K562 (cell line): Measurements from ENCODE around the gene TCF3. TPM values are rescaled to one million over a fixed set of nuclear protein-coding genes. Genes with fewer than 3 reads are reported as not detected.

Experiments used
- CHD1 ChIP-seq: fragments of 200-600 bp; sonication (generic); IDR thresholded peaks from one replicate; pipeline ENCODE4 v1.6.1; 2012; ENCODE audit warnings: mild to moderate bottlenecking, moderate library complexity, low read length, inconsistent platforms
- CREM ChIP-seq: IDR thresholded peaks from 2 replicates; pipeline ENCODE4 v1.6.1; 2014; ENCODE audit warnings: antibody characterized with exemption, low read depth
- HDAC3 ChIP-seq: fragments of 450-650 bp; IDR thresholded peaks from 2 replicates; pipeline ENCODE4 v1.6.1; 2018; ENCODE audit warnings: borderline replicate concordance, mild to moderate bottlenecking, moderate library complexity; ENCODE audit not compliant: partially characterized antibody
- HNRNPL ChIP-seq: fragments of 200-400 bp; formaldehyde crosslinking; IDR thresholded peaks from 2 replicates; pipeline ENCODE4 v1.6.1; 2017; ENCODE audit warnings: low read depth, mild to moderate bottlenecking, low read length
- MYC ChIP-seq, 2 experiments: fragments of 250-450 bp in 1 of 2; sonication (Bioruptor Pico) in 1 of 2; IDR thresholded peaks; 2 replicates each; pipeline versions ENCODE4 v1.5.1 to v1.6.1; 2012 to 2021; ENCODE audit warnings: low read depth in 2 of 2, borderline replicate concordance in 1 of 2, improper control_type of control experiment in 1 of 2, low read length in 1 of 2, mild to moderate bottlenecking in 1 of 2, moderate library complexity in 1 of 2
- POLR3G ChIP-seq: IDR thresholded peaks from 2 replicates; pipeline ENCODE4 v1.6.1; 2011; ENCODE audit not compliant: insufficient read length, insufficient replicate concordance; ENCODE audit errors: extremely low read depth
- RFX7 ChIP-seq: fragments of 250-450 bp; sonication (Bioruptor Pico); IDR thresholded peaks from 2 replicates; pipeline ENCODE4 v1.5.1; 2021; ENCODE audit warnings: mild to moderate bottlenecking
- SMARCA5 ChIP-seq: fragments of 450-650 bp; IDR thresholded peaks from 2 replicates; pipeline ENCODE4 v1.6.1; 2016
- TSC22D4 ChIP-seq: fragments of 450-650 bp; IDR thresholded peaks from 2 replicates; pipeline ENCODE4 v1.6.1; 2016; ENCODE audit warnings: missing genetic modification characterization, missing biosample characterization, control low read depth
- U2AF2 ChIP-seq: fragments of 200-400 bp; formaldehyde crosslinking; optimal IDR thresholded peaks from 2 replicates; pipeline ENCODE3; 2017; ENCODE audit warnings: low read depth, mild to moderate bottlenecking, low read length
- ZBTB7A ChIP-seq: IDR thresholded peaks from 2 replicates; pipeline ENCODE4 v1.6.1; 2011; ENCODE audit warnings: low read depth, mild to moderate bottlenecking, low read length, moderate library complexity, borderline replicate concordance; ENCODE audit not compliant: control insufficient read depth
- ZNF146 ChIP-seq: IDR thresholded peaks from one replicate; pipeline ENCODE4 v1.6.1; 2018; ENCODE audit warnings: missing compliant biosample characterization; ENCODE audit not compliant: unreplicated experiment
- polyA plus RNA-seq, 8 experiments: library from polyadenylated mRNA; depleted of rRNA in 4 of 8; stranded (reverse) in 5 of 8; unstranded in 3 of 8; fragments of >200 nt; fragmentation: Nextera tagmentation in 2 of 8; fragmentation: Illumina TruSeq in 1 of 8; extraction: Ambion mirVana in 2 of 8; extraction: Trizol in 1 of 8; gene quantifications; 2 replicates each; pipeline versions ENCODE4 v1.2.1 to v1.2.3, GENCODE V29; 2011 to 2014; ENCODE audit warnings: inconsistent platforms in 1 of 8, missing spikeins in 1 of 8
- total RNA-seq, 7 experiments: library from RNA; depleted of rRNA in 6 of 7; stranded (reverse); fragments of >200 nt in 6 of 7; fragmentation: Illumina TruSeq in 2 of 7; extraction: Trizol in 2 of 7; gene quantifications; 2 replicates each; pipeline versions ENCODE4 v1.2.1 to v1.2.3, GENCODE V29; 2011 to 2021; ENCODE audit warnings: low replicate concordance in 1 of 7
- TF ChIP-seq, protein P1 (sequence below): fragments of 450-650 bp; IDR thresholded peaks from 2 replicates; pipeline ENCODE4 v1.6.1; 2017; ENCODE audit warnings: antibody characterized with exemption, mild to moderate bottlenecking
- TF ChIP-seq, protein P2 (sequence below): fragments of 450-650 bp; IDR thresholded peaks from 2 replicates; pipeline ENCODE4 v1.6.1; 2016; ENCODE audit warnings: antibody characterized with exemption
- TF ChIP-seq, protein P3 (sequence below): sonication (generic); formaldehyde crosslinking; IDR thresholded peaks from 2 replicates; pipeline ENCODE4 v1.8.0; 2022; ENCODE audit warnings: mild to moderate bottlenecking, missing genetic modification reagents
- TF ChIP-seq, protein P4 (sequence below): fragments of 450-650 bp; conservative IDR thresholded peaks from 2 replicates; pipeline ENCODE4 v1.6.1; 2016; ENCODE audit warnings: missing genetic modification characterization, low read depth, mild to moderate bottlenecking, missing compliant biosample characterization, moderate library complexity

TCF3 gene
- total and polyA plus RNA-seq, 9 of the 15 experiments (the other 6 are each of a cell fraction or from before 2014, with no cell fraction given) = 5.6 to 259 (median 84.0) TPM

DNA sequence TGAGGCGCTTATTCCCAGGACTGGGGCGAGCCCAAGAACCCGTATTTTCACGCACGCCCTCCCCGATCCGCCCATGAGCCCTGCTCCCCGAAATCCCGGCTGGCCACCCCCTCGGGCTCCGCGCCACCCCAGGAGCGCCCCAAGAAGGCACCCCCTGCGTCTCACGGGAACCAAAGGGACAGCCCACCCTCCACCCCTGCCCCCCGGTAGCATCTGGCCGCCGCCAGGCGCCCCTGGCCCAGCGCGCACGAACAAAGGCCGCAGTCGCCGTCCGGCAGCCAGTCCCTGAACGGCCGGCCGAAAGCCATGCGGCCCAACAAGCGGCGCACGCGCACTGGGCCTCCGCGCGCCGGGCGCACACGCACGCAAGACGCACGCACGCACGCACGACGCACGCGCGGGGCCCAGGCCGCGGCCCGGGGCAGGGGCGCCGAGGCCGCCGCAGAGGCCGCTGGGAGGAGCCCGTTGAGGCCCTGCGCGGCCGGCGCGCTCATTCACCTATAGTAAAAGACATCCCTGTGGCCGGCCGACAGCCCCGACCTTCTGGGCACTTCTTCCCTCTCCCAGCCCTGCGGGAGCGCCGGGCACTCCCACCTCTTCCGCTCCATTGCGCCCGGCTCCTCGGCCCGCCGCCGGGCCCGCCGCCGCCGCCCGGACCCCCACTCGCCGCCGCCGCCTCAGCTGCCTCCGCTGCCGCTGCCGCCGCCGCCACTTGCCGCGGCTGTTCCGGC is 60.2 kb downstream of the TCF3 start (continued):
- TF ChIP-seq, protein P1, sequence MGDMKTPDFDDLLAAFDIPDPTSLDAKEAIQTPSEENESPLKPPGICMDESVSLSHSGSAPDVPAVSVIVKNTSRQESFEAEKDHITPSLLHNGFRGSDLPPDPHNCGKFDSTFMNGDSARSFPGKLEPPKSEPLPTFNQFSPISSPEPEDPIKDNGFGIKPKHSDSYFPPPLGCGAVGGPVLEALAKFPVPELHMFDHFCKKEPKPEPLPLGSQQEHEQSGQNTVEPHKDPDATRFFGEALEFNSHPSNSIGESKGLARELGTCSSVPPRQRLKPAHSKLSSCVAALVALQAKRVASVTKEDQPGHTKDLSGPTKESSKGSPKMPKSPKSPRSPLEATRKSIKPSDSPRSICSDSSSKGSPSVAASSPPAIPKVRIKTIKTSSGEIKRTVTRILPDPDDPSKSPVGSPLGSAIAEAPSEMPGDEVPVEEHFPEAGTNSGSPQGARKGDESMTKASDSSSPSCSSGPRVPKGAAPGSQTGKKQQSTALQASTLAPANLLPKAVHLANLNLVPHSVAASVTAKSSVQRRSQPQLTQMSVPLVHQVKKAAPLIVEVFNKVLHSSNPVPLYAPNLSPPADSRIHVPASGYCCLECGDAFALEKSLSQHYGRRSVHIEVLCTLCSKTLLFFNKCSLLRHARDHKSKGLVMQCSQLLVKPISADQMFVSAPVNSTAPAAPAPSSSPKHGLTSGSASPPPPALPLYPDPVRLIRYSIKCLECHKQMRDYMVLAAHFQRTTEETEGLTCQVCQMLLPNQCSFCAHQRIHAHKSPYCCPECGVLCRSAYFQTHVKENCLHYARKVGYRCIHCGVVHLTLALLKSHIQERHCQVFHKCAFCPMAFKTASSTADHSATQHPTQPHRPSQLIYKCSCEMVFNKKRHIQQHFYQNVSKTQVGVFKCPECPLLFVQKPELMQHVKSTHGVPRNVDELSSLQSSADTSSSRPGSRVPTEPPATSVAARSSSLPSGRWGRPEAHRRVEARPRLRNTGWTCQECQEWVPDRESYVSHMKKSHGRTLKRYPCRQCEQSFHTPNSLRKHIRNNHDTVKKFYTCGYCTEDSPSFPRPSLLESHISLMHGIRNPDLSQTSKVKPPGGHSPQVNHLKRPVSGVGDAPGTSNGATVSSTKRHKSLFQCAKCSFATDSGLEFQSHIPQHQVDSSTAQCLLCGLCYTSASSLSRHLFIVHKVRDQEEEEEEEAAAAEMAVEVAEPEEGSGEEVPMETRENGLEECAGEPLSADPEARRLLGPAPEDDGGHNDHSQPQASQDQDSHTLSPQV = peak; percentile 48; the same call in 1 of the 2 replicates
- peak; percentile 99 for TF ChIP-seq MYC (IDR thresholded peaks at IDR 0.05; ENCODE audit: low read depth, low read length)
- peak; percentile 92; the same call in 1 of the 2 replicates for TF ChIP-seq MYC (CRISPR knock-in tag; IDR thresholded peaks at IDR 0.05; ENCODE audit: borderline replicate concordance, low read depth)
- TF ChIP-seq SMARCA5 = no peak
- TF ChIP-seq CREM = peak; percentile 68; the same call in 1 of the 2 replicates
- TF ChIP-seq CHD1 = no peak
- no peak for TF ChIP-seq U2AF2
- TF ChIP-seq, protein P2, sequence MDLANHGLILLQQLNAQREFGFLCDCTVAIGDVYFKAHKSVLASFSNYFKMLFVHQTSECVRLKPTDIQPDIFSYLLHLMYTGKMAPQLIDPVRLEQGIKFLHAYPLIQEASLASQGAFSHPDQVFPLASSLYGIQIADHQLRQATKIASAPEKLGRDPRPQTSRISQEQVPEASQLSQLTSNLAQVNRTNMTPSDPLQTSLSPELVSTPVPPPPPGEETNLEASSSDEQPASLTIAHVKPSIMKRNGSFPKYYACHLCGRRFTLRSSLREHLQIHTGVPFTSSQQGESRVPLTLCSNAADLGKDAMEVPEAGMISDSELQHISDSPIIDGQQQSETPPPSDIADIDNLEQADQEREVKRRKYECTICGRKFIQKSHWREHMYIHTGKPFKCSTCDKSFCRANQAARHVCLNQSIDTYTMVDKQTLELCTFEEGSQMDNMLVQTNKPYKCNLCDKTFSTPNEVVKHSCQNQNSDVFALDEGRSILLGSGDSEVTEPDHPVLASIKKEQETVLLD = peak; percentile 16; the same call in 1 of the 2 replicates
- no peak for TF ChIP-seq HDAC3
- TF ChIP-seq RFX7 = no peak
- TF ChIP-seq TSC22D4 (tag) = no peak
- no peak for TF ChIP-seq POLR3G
- TF ChIP-seq, protein P3, sequence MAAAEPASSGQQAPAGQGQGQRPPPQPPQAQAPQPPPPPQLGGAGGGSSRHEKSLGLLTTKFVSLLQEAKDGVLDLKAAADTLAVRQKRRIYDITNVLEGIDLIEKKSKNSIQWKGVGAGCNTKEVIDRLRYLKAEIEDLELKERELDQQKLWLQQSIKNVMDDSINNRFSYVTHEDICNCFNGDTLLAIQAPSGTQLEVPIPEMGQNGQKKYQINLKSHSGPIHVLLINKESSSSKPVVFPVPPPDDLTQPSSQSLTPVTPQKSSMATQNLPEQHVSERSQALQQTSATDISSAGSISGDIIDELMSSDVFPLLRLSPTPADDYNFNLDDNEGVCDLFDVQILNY (CRISPR knock-in tag) = no peak
- no peak for TF ChIP-seq ZNF146 (CRISPR knock-in tag)
- TF ChIP-seq ZBTB7A = no peak
- TF ChIP-seq, protein P4, sequence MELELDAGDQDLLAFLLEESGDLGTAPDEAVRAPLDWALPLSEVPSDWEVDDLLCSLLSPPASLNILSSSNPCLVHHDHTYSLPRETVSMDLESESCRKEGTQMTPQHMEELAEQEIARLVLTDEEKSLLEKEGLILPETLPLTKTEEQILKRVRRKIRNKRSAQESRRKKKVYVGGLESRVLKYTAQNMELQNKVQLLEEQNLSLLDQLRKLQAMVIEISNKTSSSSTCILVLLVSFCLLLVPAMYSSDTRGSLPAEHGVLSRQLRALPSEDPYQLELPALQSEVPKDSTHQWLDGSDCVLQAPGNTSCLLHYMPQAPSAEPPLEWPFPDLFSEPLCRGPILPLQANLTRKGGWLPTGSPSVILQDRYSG (tag) = no peak
- 0 out of 2 replicates have a peak, but pooled peaks have one; percentile 14 for TF ChIP-seq HNRNPL
